Measurements from ENCODE around the gene GON4L. TPM values are rescaled to one million over a fixed set of nuclear protein-coding genes. Genes with fewer than 3 reads are reported as not detected.

The GON4L gene
- total and polyA plus RNA-seq, 2 of the 4 experiments (the other 2 are of a cell fraction): 21.2 to 30.3 TPM

GRCh38 chr1:155880251-155880650, 23.2 kb upstream of the GON4L start:
- no peak overlapping the region for H3K18ac ChIP-seq (ENCODE audit: low read depth, low read length)
- in situ Hi-C loops (cut with MboI; ENCODE audit: low sequenced_read_pairs) (no loop called here), dilution Hi-C loops (cut with HindIII; ENCODE audit: low sequenced_read_pairs, unreplicated experiment) (no loop called here), intact Hi-C loops (cut with micrococcal nuclease) (no loop called here)
- no peak overlapping the region for H3K56ac ChIP-seq (ENCODE audit: extremely low read depth, insufficient read depth, low read length)
- no peak overlapping the region for H3K23ac ChIP-seq (ENCODE audit: low read depth, low read length)
- no peak overlapping the region for H3K4ac ChIP-seq (ENCODE audit: low read depth, low read length)
- H2BK15ac ChIP-seq (ENCODE audit: low read depth, low read length): no peak overlapping the region
- WGBS, 2 experiments (ENCODE audit: extremely low coverage in 2 of 2, insufficient read length in 1 of 2): no CpG with 5 or more reads among the region's 2 CpGs
- H3K27me3 ChIP-seq (ENCODE audit: control insufficient read depth, insufficient read depth, low read length): no peaks in the 10 kb centered on the region
- no peak overlapping the region for H3K9ac ChIP-seq (ENCODE audit: low read depth, low read length)
- H3K27ac ChIP-seq (ENCODE audit: insufficient read depth, low read length): no peak overlapping the region
- peaks cover 3 to 9% of the 10 kb centered on the region in 2 experiments for H3K79me1 ChIP-seq (ENCODE audit: low read depth in 1 of 2, low read length in 2 of 2)
- H2BK5ac ChIP-seq (ENCODE audit: low read depth, low read length, poor library complexity, severe bottlenecking): no peak overlapping the region
- no TSS peak for BruUV-seq (replicated peaks)
- no peak overlapping the region for H2BK20ac ChIP-seq (ENCODE audit: low read depth, low read length)
- no peak overlapping the region for H4K5ac ChIP-seq (ENCODE audit: low read depth, low read length)
- no peak overlapping the region for H2AK5ac ChIP-seq (ENCODE audit: low read depth, low read length)
- H3K9me3 ChIP-seq (ENCODE audit: control insufficient read depth, insufficient read depth, low read length): no peaks in the 10 kb centered on the region
- CTCF ChIA-PET: no interaction called here
- H3K4me1 ChIP-seq (ENCODE audit: control insufficient read depth, insufficient read depth, low read length): peaks cover 10% of the 10 kb centered on the region
- H3K14ac ChIP-seq (replicated peaks; ENCODE audit: low read depth, low read length): no peak overlapping the region
- H2BK120ac ChIP-seq (ENCODE audit: low read depth, low read length): no peak overlapping the region
- TF ChIP-seq CTCF (conservative IDR thresholded peaks at IDR 0.05; ENCODE audit: low read depth, low read length): no peak
- TF ChIP-seq CEBPB (IDR thresholded peaks at IDR 0.05; ENCODE audit: low read depth, low read length): no peak
- no peak for TF ChIP-seq FOS (IDR thresholded peaks at IDR 0.05; ENCODE audit: low read depth, low read length)
- no peak for TF ChIP-seq MAZ (IDR thresholded peaks at IDR 0.05; ENCODE audit: borderline replicate concordance, low read depth, low read length)
- TF ChIP-seq POLR2A (IDR thresholded peaks at IDR 0.05; ENCODE audit: low read depth, low read length): no peak
- TF ChIP-seq USF2 (IDR thresholded peaks at IDR 0.05; ENCODE audit: low read depth, low read length): no peak
- no peak for TF ChIP-seq SMC3 (IDR thresholded peaks at IDR 0.05; ENCODE audit: low read depth, low read length)
- TF ChIP-seq NFE2L2 (IDR thresholded peaks at IDR 0.05; ENCODE audit: low read depth, low read length): no peak
- TF ChIP-seq BHLHE40 (IDR thresholded peaks at IDR 0.05; ENCODE audit: low read depth, low read length): no peak
- H3K9me1 ChIP-seq (ENCODE audit: insufficient read depth, low read length): no peaks in the 10 kb centered on the region
- no peak for DNase-seq
- H2AFZ ChIP-seq (replicated peaks; ENCODE audit: low read length, poor library complexity): no peak overlapping the region
- peaks cover 10% of the 10 kb centered on the region for H3K36me3 ChIP-seq (ENCODE audit: control insufficient read depth, insufficient read depth, low read length)
- H3K4me2 ChIP-seq (ENCODE audit: low read depth, low read length): no peak overlapping the region
- no peak for ATAC-seq (ENCODE audit: low read depth)
- H4K20me1 ChIP-seq (ENCODE audit: insufficient read depth, low read length): no peaks in the 10 kb centered on the region
- no peak overlapping the region for H4K8ac ChIP-seq (ENCODE audit: low read depth in 2 of 2, low read length in 2 of 2)
- no peak overlapping the region for H4K91ac ChIP-seq (ENCODE audit: insufficient read depth, low read depth, low read length)
- POLR2A ChIA-PET (ENCODE audit: unreplicated experiment): no interaction called here
- no peak overlapping the region for H3K4me3 ChIP-seq (ENCODE audit: insufficient read depth, low read depth, low read length)
- no peak overlapping the region for H2AK9ac ChIP-seq (replicated peaks; ENCODE audit: low read depth, low read length, poor library complexity)

Measured in IMR-90 (cell line).